ENCODE data around the gene TTLL12. TPM values are rescaled to one million over a fixed set of nuclear protein-coding genes. Genes with fewer than 3 reads are reported as not detected.

The TTLL12 gene
- total RNA-seq, 1 donor from 2014 or later: 40.9 TPM

DNA sequence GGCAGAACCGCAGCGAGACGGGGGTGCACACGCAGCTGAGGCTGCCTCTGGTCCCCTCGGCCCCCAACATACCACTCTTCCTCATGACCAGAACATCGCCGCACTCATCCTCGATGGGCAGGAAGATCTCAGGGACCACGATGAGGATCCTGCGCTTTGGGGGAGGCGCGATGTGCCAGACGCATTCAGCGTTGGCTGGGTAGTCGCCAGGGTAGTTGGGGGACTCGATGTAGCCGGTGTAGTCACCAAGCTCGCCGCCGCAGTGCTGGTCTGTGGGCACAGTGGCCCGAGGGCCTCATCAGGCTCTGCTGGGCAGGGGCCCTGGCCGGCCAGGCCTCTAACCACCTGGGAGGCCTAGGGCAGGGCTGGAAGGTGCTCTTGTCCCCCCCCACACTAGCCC is 23.0 kb upstream of the TTLL12 start:
- TF ChIP-seq, protein P1, sequence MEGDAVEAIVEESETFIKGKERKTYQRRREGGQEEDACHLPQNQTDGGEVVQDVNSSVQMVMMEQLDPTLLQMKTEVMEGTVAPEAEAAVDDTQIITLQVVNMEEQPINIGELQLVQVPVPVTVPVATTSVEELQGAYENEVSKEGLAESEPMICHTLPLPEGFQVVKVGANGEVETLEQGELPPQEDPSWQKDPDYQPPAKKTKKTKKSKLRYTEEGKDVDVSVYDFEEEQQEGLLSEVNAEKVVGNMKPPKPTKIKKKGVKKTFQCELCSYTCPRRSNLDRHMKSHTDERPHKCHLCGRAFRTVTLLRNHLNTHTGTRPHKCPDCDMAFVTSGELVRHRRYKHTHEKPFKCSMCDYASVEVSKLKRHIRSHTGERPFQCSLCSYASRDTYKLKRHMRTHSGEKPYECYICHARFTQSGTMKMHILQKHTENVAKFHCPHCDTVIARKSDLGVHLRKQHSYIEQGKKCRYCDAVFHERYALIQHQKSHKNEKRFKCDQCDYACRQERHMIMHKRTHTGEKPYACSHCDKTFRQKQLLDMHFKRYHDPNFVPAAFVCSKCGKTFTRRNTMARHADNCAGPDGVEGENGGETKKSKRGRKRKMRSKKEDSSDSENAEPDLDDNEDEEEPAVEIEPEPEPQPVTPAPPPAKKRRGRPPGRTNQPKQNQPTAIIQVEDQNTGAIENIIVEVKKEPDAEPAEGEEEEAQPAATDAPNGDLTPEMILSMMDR (IDR thresholded peaks at IDR 0.05; ENCODE audit: unreplicated experiment): no peak
- Mint-ChIP-seq H3K27ac (no peak overlapping the region), H3K4me1 (ENCODE audit: low read depth) (no peaks in the 10 kb centered on the region), H3K4me3 (ENCODE audit: low read depth) (no peak overlapping the region), H3K9me3 (ENCODE audit: low read depth) (no peaks in the 10 kb centered on the region), H3K36me3 (ENCODE audit: insufficient read depth) (no peaks in the 10 kb centered on the region), H3K27me3 (peaks cover 13% of the 10 kb centered on the region)
- DNase-seq (ENCODE audit: low spot score, unreplicated experiment): no peak

DNA sequence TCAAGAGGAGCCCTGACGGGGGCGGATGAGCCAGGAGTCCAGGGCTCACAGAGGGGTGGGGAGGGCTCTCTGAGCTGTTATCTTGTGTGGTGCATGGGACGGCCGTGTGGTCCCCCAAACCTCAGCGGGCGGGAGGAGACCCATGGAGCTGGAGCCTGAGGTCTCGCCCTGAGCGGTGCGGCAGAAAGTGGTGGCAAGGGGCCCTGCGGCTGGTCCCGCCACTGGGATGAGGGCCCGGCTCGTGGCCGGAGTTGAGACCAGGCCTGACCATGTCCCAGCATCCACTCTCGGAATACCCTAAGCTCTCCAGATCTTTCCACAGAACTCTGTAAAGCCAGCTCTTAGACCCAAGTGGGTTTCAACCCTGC is 22.6 kb upstream of the TTLL12 start:
- Mint-ChIP-seq H3K9me3 (ENCODE audit: low read depth) (no peaks in the 10 kb centered on the region), H3K36me3 (ENCODE audit: insufficient read depth) (no peaks in the 10 kb centered on the region), H3K4me3 (ENCODE audit: low read depth) (no peak overlapping the region), H3K27me3 (peaks cover 8% of the 10 kb centered on the region), H3K4me1 (ENCODE audit: low read depth) (no peaks in the 10 kb centered on the region), H3K27ac (no peak overlapping the region)
- TF ChIP-seq, protein P1 (IDR thresholded peaks at IDR 0.05; ENCODE audit: unreplicated experiment): no peak
- DNase-seq (ENCODE audit: low spot score, unreplicated experiment): no peak

DNA sequence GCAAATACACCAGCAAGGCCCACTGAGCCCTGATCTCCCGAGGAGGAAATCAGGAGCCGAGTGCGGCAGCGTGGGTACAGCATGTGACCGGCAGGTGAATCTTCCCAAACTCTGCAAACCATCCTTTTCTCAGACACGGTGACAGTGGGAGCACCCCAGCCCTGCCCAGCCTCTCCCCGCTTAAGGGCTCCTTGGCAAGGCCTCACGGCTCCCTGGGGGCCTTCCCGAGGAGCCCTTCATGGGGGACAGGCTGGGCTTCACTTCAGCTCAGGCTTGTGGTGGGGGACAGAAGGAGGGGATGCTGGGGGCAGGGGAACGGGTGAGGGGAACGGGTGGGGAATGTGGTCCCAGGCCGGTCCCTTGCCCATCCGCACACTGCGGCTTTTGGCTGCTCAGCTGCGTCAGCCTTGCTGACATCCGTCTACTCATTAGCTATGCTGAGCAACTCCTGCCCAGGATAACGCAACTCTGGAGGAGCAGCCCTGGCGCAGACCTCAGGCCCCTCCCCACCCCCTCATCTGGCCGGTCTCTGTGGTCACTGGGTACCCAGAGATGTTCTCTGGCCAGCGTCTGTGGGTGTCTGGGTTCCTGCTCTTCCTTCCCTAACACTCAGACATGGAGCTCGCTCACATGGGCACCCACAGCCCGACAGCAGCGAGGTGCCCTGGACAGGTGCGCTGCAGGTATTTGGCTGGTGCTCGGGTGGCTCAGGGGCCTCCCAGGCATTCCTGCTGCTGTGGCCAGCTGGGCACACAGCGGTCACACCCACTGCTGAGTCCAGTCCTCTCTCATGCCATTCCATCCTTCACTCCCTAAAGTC is 22.0 kb upstream of the TTLL12 start:
- TF ChIP-seq, protein P1 (IDR thresholded peaks at IDR 0.05; ENCODE audit: unreplicated experiment): no peak
- H3K9me3 Mint-ChIP-seq (ENCODE audit: low read depth): no peaks in the 10 kb centered on the region
- no peak overlapping the region for H3K27ac Mint-ChIP-seq
- no peaks in the 10 kb centered on the region for H3K36me3 Mint-ChIP-seq (ENCODE audit: insufficient read depth)
- H3K27me3 Mint-ChIP-seq: peaks cover 7% of the 10 kb centered on the region
- H3K4me1 Mint-ChIP-seq (ENCODE audit: low read depth): no peaks in the 10 kb centered on the region
- DNase-seq (ENCODE audit: low spot score, unreplicated experiment): no peak
- no peak overlapping the region for H3K4me3 Mint-ChIP-seq (ENCODE audit: low read depth)

DNA sequence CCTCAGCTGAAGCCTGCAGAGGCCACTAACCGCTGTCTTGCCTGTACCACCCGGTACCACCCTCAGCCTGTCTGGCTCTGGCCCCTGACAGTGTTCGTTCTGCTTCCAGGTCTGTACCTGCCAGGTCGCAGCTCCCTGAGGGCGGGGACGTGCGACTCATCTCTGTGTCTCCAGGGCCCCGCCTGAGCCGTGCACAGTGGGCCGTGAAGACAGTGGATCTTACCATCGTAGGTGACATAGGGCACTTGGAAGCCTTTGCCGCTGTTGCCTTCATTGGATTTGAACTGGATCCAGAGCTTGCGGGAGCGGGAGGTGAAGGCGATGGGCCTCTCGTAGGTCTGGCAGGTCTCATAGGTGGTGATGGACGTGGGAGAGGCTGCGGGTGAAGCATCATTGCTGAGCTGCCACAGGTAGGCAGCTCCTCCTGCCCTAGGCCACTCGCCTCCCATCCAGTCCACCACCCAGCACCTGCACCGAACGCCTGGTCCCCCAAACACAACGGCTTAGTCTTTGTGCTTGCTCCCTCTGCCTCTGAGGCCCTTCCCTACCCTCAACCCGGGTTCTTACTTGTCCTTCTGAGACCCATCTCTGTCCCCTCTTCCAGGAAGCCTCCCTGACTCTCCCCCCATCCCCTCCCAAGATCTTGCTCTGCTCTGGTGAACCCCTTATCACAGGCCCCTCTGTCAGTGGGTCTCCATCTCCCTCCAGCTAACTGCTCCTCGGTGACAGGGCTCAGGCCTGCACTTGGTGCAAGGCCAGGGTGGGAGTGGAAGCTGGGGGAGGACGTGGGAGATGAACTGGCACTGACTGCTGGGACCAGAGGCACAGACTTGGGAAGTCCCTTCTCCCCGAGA is 21.1 kb upstream of the TTLL12 start:
- Mint-ChIP-seq H3K27me3 (no peaks in the 10 kb centered on the region), H3K27ac (peak overlapping the region; percentile 13), H3K4me3 (ENCODE audit: low read depth) (no peak overlapping the region), H3K9me3 (ENCODE audit: low read depth) (no peaks in the 10 kb centered on the region), H3K4me1 (ENCODE audit: low read depth) (no peaks in the 10 kb centered on the region), H3K36me3 (ENCODE audit: insufficient read depth) (no peaks in the 10 kb centered on the region)
- DNase-seq (ENCODE audit: low spot score, unreplicated experiment): no peak
- TF ChIP-seq, protein P1 (IDR thresholded peaks at IDR 0.05; ENCODE audit: unreplicated experiment): no peak

DNA sequence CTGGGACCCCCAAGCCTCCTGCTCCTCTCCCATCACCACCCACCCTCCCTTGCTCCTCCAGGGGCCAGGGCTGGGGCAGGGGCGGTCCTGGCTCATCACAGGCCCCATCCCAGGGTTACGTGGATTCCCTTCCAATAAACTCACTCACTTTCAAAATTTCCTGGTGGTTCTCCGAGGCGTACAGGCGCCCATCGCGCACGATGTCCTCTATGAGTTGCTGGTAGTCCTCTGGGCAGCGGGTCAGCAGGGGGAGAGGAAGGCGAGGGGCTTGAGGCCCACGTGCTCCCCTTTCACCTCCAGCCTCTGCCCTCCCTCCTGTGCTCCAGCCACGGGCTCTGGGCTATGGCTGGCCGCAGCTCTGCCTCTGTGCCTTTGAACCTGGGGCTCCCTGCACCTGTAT is 20.5 kb upstream of the TTLL12 start:
- peaks cover 5% of the 10 kb centered on the region for H3K27me3 Mint-ChIP-seq
- H3K4me1 Mint-ChIP-seq (ENCODE audit: low read depth): peaks cover 3% of the 10 kb centered on the region
- H3K27ac Mint-ChIP-seq: no peak overlapping the region
- no peak for DNase-seq (ENCODE audit: low spot score, unreplicated experiment)
- H3K9me3 Mint-ChIP-seq (ENCODE audit: low read depth): no peaks in the 10 kb centered on the region
- H3K4me3 Mint-ChIP-seq (ENCODE audit: low read depth): no peak overlapping the region
- TF ChIP-seq, protein P1 (IDR thresholded peaks at IDR 0.05; ENCODE audit: unreplicated experiment): no peak
- no peaks in the 10 kb centered on the region for H3K36me3 Mint-ChIP-seq (ENCODE audit: insufficient read depth)
